Muscle of arm (tissue), 12 donors: ENCODE results near the gene MCF2. TPM values are rescaled to one million over a fixed set of nuclear protein-coding genes. Genes with fewer than 3 reads are reported as not detected.

Source experiments
- DNase-seq: peaks from one replicate; pipeline ENCODE4 v3.0.0-alpha.2; 2013
- polyA plus RNA-seq, 12 donors: library from polyadenylated mRNA; unstranded; fragments of 120-200 nt; gene quantifications; one replicate each; pipeline ENCODE4 v1.2.1, GENCODE V29; 2013; ENCODE audit not compliant: insufficient read length in 12 of 12

Gene MCF2
- polyA plus RNA-seq, 12 donors: 0.14 to 0.43 (median 0.29) TPM; not detected in 2

DNA sequence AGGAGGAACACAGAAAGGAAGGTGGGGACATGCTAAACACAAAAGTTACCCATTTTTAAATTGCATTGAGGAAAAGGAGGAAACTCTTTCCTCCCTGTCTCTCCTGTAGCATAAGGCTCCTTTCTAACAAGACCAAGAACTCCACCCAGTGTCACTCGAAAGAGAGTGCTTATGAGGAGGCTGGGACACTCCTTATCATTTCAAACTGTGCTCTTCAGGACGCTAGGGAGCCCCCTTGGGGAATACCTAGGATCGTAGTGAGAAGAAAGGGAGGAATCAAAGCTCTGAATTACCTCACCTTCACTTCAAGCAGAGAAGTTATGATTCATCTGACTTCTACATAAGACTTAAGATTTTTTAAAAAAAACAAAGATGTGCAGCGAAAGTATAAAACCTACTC lies 111.9 kb downstream of the MCF2 start:
- DNase-seq: no peak

- no peak for DNase-seq
Measured at GRCh38 chrX:139585613-139586012, 122.4 kb downstream of the MCF2 start.

GRCh38 chrX:139581068-139581467 lies 126.9 kb downstream of the MCF2 start:
- no peak for DNase-seq

- no peak for DNase-seq
Measured at GRCh38 chrX:139566981-139567380, 141.0 kb downstream of the MCF2 start.

DNA sequence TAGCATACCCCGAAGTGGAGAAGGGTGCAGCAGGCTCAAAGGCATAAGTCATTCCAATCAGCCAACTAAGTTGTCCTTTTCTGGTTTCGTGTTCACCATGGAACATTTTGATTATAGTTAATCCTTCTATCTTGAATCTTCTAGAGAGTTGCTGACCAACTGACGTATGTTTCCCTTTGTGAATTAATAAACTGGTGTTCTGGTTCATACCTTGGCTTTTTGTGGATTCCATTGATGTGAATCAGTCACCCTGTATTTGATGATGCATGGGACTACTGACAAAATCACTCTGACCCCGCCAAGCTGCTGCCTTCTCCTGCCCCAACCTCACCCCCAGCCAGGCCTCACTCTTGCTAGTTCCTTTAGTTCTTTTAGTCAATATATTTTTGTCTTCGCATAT lies 144.7 kb downstream of the MCF2 start:
- no peak for DNase-seq

GRCh38 chrX:139560221-139560620 lies 147.7 kb downstream of the MCF2 start:
- no peak for DNase-seq

GRCh38 chrX:139559383-139560042 lies 148.5 kb downstream of the MCF2 start:
- DNase-seq: peak; percentile 64

DNA sequence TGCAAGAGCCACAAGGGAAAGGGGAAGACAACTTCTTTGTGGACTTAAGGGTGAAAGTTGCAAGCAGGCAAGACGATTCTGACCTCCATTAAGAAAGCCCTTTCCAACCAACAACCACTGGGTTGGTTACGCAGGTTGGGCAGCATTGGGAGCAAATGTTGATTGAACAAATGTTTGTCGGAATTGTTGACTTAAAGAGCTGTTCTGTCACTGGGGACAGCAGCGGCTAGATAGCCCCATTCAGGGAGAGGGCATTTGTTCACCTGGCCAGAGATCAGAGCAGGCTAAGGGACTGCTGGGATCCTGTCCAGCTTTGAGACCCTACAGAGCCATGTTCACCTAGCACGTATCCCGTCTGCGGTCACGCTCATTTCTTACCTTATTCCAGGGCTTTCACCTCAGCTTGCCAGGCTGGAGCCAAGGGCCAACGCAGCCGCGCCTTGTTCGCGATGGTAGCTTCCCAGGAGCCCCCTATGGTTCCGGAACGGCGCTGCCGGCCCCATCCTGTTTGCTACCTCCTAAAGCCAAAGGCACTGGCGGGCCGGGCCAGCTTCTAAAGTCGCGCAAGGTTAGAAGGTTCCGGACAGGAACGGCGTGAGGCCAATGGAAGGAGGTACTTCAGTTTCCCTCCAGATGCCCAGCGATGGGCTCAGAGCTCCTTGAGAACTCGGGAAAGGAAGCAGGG lies 152.8 kb downstream of the MCF2 start:
- no peak for DNase-seq

- no peak for DNase-seq
Measured at GRCh38 chrX:139554376-139554775, 153.6 kb downstream of the MCF2 start.

GRCh38 chrX:139544591-139544990 lies 163.4 kb downstream of the MCF2 start:
- DNase-seq: no peak

GRCh38 chrX:139543920-139544319 lies 164.0 kb downstream of the MCF2 start:
- no peak for DNase-seq

- DNase-seq: no peak
Measured at GRCh38 chrX:139542652-139543051, 165.3 kb downstream of the MCF2 start.

- DNase-seq: no peak
Measured at GRCh38 chrX:139538907-139539790, 168.8 kb downstream of the MCF2 start.

- DNase-seq: no peak
Measured at GRCh38 chrX:139533444-139533843, 174.5 kb downstream of the MCF2 start.

DNA sequence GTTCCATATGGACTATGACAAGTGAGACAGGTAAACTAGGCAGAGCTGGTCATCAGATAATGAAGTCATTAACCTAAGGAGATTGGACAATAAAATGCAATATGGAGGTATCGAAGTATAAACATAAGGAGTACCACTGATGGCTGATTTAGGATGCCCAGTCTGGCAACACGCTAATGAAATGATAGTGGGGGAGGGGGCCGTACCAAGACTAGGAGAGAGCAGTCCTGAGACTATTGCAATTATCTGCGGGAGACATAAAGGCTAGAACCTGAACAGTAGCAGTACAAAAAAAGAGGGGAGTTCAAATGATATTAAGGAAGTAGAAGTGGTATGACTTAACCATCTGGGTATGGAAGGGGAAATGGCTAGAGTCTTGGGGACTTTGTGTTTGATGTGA lies 175.1 kb downstream of the MCF2 start:
- no peak for DNase-seq

Other genes starting within 250 kb of the MCF2 start
- gene F9, start 177.4 kb downstream of the MCF2 start, polyA plus RNA-seq: under 1 TPM in 1 of 12 donors, not detected in 11; 0.36 TPM
- 10 to 100 TPM in 10 of 12 donors, 1 to 10 TPM in 1, not detected in 1; 9.8 to 19.8 (median 15.5) TPM for gene ATP11C, start 224.9 kb upstream of the MCF2 start, polyA plus RNA-seq